Neural cell (in vitro differentiated cells): ENCODE data around the gene ITFG2. TPM values are rescaled to one million over a fixed set of nuclear protein-coding genes. Genes with fewer than 3 reads are reported as not detected.
"Not testable (repeated sequence)": the region's sequence is repeated elsewhere in the genome, so short reads cannot be mapped to it uniquely, and the experiment has no call there.

Experiments
- H2AFZ ChIP-seq: fragments of 200-600, 300-800 bp; sonication (generic), shearing (Covaris generic); 2 replicates; pipeline ENCODE4 v1.6.0; 2014; ENCODE audit warnings: low read depth, mild to moderate bottlenecking, antibody characterized with exemption, low read length, moderate library complexity
- H3F3A ChIP-seq: fragments of 200-600 bp; shearing (Covaris generic); 2 replicates; pipeline ENCODE4 v1.6.1; 2016; ENCODE audit warnings: mild to moderate bottlenecking, moderate library complexity, mixed read lengths, antibody characterized with exemption, low read length; ENCODE audit not compliant: insufficient read depth, poor library complexity, severe bottlenecking
- H3K27ac ChIP-seq: fragments of 200-600, 300-800 bp; sonication (generic), shearing (Covaris generic); 2 replicates; pipeline ENCODE4 v1.5.1; 2014; ENCODE audit warnings: mild to moderate bottlenecking, low read length, moderate library complexity
- H3K27me3 ChIP-seq: fragments of 300-800, 200-600 bp; sonication (generic), shearing (Covaris generic); 2 replicates; pipeline ENCODE4 v1.6.0; 2014; ENCODE audit warnings: mild to moderate bottlenecking, low read depth, low read length, moderate library complexity; ENCODE audit not compliant: insufficient read depth
- H3K36me3 ChIP-seq: fragments of 300-800, 200-600 bp; sonication (generic), shearing (Covaris generic); 2 replicates; pipeline ENCODE4 v1.5.1; 2014; ENCODE audit warnings: mild to moderate bottlenecking, antibody characterized with exemption, low read length, moderate library complexity; ENCODE audit not compliant: insufficient read depth
- H3K4me2 ChIP-seq: fragments of 300-800, 200-600 bp; sonication (generic), shearing (Covaris generic); 2 replicates; pipeline ENCODE4 v1.6.0; 2014; ENCODE audit warnings: mild to moderate bottlenecking, low read length
- H3K4me3 ChIP-seq: fragments of 300-800, 200-600 bp; sonication (generic), shearing (Covaris generic); 2 replicates; pipeline ENCODE4 v1.5.1; 2014; ENCODE audit warnings: mild to moderate bottlenecking, low read length, moderate library complexity
- H3K79me2 ChIP-seq: fragments of 200-600 bp; shearing (Covaris generic); replicated peaks from 2 replicates; pipeline ENCODE4 v1.6.0; 2014; ENCODE audit warnings: mild to moderate bottlenecking, low read length, moderate library complexity; ENCODE audit not compliant: insufficient read depth
- H3K9ac ChIP-seq: fragments of 300-800, 200-600 bp; sonication (generic), shearing (Covaris generic); 2 replicates; pipeline ENCODE4 v1.6.1; 2016; ENCODE audit warnings: mild to moderate bottlenecking, low read length, mixed read lengths
- H3K9me2 ChIP-seq: fragments of 200-600 bp; shearing (Covaris generic); 2 replicates; pipeline ENCODE4 v1.6.1; 2016; ENCODE audit warnings: mild to moderate bottlenecking, low read length, mixed read lengths; ENCODE audit not compliant: insufficient read depth
- H3K9me3 ChIP-seq: fragments of 200-600, 300-800 bp; sonication (generic), shearing (Covaris generic); 2 replicates; pipeline ENCODE4 v1.6.1; 2016; ENCODE audit warnings: mild to moderate bottlenecking, mixed run types, low read length, moderate library complexity, mixed read lengths
- H4K20me1 ChIP-seq: fragments of 200-600 bp; shearing (Covaris generic); 2 replicates; pipeline ENCODE4 v1.6.1; 2016; ENCODE audit warnings: mild to moderate bottlenecking, mixed run types; ENCODE audit not compliant: insufficient read depth
- CTCF ChIP-seq: fragments of 450-650 bp; IDR thresholded peaks from 2 replicates; pipeline ENCODE4 v1.5.1; 2014; ENCODE audit warnings: antibody characterized with exemption, mild to moderate bottlenecking, moderate library complexity; ENCODE audit not compliant: poor library complexity, severe bottlenecking
- EP300 ChIP-seq: fragments of 450-650 bp; conservative IDR thresholded peaks from 2 replicates; pipeline ENCODE4 v1.6.1; 2014; ENCODE audit warnings: antibody characterized with exemption, mild to moderate bottlenecking, moderate library complexity; ENCODE audit not compliant: poor library complexity, severe bottlenecking
- EZH2 ChIP-seq: fragments of 200-600, 300-800 bp; shearing (Covaris generic), sonication (generic); IDR thresholded peaks from 2 replicates; pipeline ENCODE4 v1.6.1; 2014; ENCODE audit warnings: antibody characterized with exemption, low read length, borderline replicate concordance, mild to moderate bottlenecking; ENCODE audit not compliant: insufficient read depth, poor library complexity, severe bottlenecking
- MXI1 ChIP-seq: fragments of 450-650 bp; conservative IDR thresholded peaks from 2 replicates; pipeline ENCODE4 v1.6.1; 2014; ENCODE audit warnings: antibody characterized with exemption, mild to moderate bottlenecking; ENCODE audit not compliant: poor library complexity, severe bottlenecking
- POLR2AphosphoS5 ChIP-seq: IDR thresholded peaks from 2 replicates; pipeline ENCODE4 v1.6.1; 2012
- RAD21 ChIP-seq: fragments of 450-650 bp; conservative IDR thresholded peaks from 2 replicates; pipeline ENCODE4 v1.6.1; 2014; ENCODE audit warnings: antibody characterized with exemption, mild to moderate bottlenecking, moderate library complexity
- REST ChIP-seq: IDR thresholded peaks from 2 replicates; pipeline ENCODE4 v1.6.1; 2012; ENCODE audit warnings: borderline replicate concordance
- SMC3 ChIP-seq: fragments of 450-650 bp; conservative IDR thresholded peaks from 2 replicates; pipeline ENCODE4 v1.6.1; 2014; ENCODE audit warnings: antibody characterized with exemption, mild to moderate bottlenecking, moderate library complexity; ENCODE audit not compliant: poor library complexity
- TAF1 ChIP-seq: IDR thresholded peaks from 2 replicates; pipeline ENCODE4 v1.6.1; 2012; ENCODE audit warnings: low read depth
- polyA plus RNA-seq: library from polyadenylated mRNA; depleted of rRNA; stranded (reverse); fragments of >200 nt; gene quantifications from 2 replicates; pipeline ENCODE4 v1.2.3, GENCODE V29; 2014

ITFG2 gene
- polyA plus RNA-seq, 1 donor from 2014 or later, result 22.2 TPM

GRCh38 chr12:2862876-2863275 is 50.4 kb downstream of the ITFG2 start:
- no peaks in the 10 kb centered on the region for H4K20me1 ChIP-seq
- H3K9me3 ChIP-seq, result no peaks in the 10 kb centered on the region
- H3K27me3 ChIP-seq, result no peaks in the 10 kb centered on the region
- H3K4me2 ChIP-seq, result no peak overlapping the region
- H3K9ac ChIP-seq, result no peak overlapping the region
- H3K9me2 ChIP-seq, result no peaks in the 10 kb centered on the region
- H3K36me3 ChIP-seq, result no peaks in the 10 kb centered on the region
- no peak overlapping the region for H2AFZ ChIP-seq
- TF ChIP-seq SMC3 (no peak), RAD21 (no peak), TAF1 (no peak), CTCF (no peak), MXI1 (no peak), POLR2AphosphoS5 (no peak), REST (no peak), EP300 (no peak), EZH2 (no peak)
- no peaks in the 10 kb centered on the region for H3F3A ChIP-seq
- H3K4me3 ChIP-seq, result no peak overlapping the region
- no peaks in the 10 kb centered on the region for H3K79me2 ChIP-seq
- no peak overlapping the region for H3K27ac ChIP-seq

- not testable (repeated sequence) for H3K4me3 ChIP-seq, H3K9ac ChIP-seq, H3F3A ChIP-seq, H3K9me2 ChIP-seq, H3K9me3 ChIP-seq, H3K27me3 ChIP-seq, H3K4me2 ChIP-seq, H3K36me3 ChIP-seq, H3K79me2 ChIP-seq, H2AFZ ChIP-seq, H3K27ac ChIP-seq, H4K20me1 ChIP-seq
Measured at GRCh38 chr12:2863402-2863801, 50.9 kb downstream of the ITFG2 start.

GRCh38 chr12:2864198-2864597 is 51.7 kb downstream of the ITFG2 start:
- Histone ChIP-seq H3K27ac (no peak overlapping the region), H3F3A (no peaks in the 10 kb centered on the region), H4K20me1 (no peaks in the 10 kb centered on the region), H3K79me2 (no peaks in the 10 kb centered on the region), H3K36me3 (no peaks in the 10 kb centered on the region), H3K9me3 (no peaks in the 10 kb centered on the region), H3K9ac (no peak overlapping the region), H3K4me3 (no peak overlapping the region), H3K4me2 (no peak overlapping the region), H2AFZ (no peak overlapping the region), H3K9me2 (no peaks in the 10 kb centered on the region), H3K27me3 (no peaks in the 10 kb centered on the region)
- no peak for TF ChIP-seq EP300
- no peak for TF ChIP-seq CTCF
- TF ChIP-seq REST, result no peak
- no peak for TF ChIP-seq TAF1
- TF ChIP-seq MXI1, result no peak
- no peak for TF ChIP-seq SMC3
- no peak for TF ChIP-seq POLR2AphosphoS5
- no peak for TF ChIP-seq EZH2
- TF ChIP-seq RAD21, result no peak
